Measurements from ENCODE around the gene NDUFA5.
"Not testable (repeated sequence)": the region's sequence is repeated elsewhere in the genome, so short reads cannot be mapped to it uniquely, and the experiment has no call there.

The NDUFA5 gene

GRCh38 chr7:123555484-123555883 is 2.1 kb downstream of the NDUFA5 start:
- no peak for DNase-seq

- DNase-seq = no peak
These were observed 4.5 kb downstream of the NDUFA5 start for GRCh38 chr7:123553159-123553558.

GRCh38 chr7:123552641-123553040 is 5.0 kb downstream of the NDUFA5 start:
- DNase-seq = no peak

GRCh38 chr7:123552134-123552533 is 5.5 kb downstream of the NDUFA5 start:
- not testable (repeated sequence) for DNase-seq

GRCh38 chr7:123548406-123548805 is 9.2 kb downstream of the NDUFA5 start:
- no peak for DNase-seq

GRCh38 chr7:123539871-123540270 is 17.7 kb downstream of the NDUFA5 start:
- DNase-seq = no peak

- DNase-seq = no peak
These were observed 18.7 kb downstream of the NDUFA5 start for GRCh38 chr7:123538897-123539296.

GRCh38 chr7:123538189-123538714 is 19.4 kb downstream of the NDUFA5 start:
- DNase-seq = no peak

- peak in 1 of 2 donors; percentile 58 for DNase-seq
These were observed 20.5 kb downstream of the NDUFA5 start for GRCh38 chr7:123537026-123537642.

GRCh38 chr7:123535517-123535916 is 22.1 kb downstream of the NDUFA5 start:
- DNase-seq = no peak

GRCh38 chr7:123534383-123535260 is 23.0 kb downstream of the NDUFA5 start, which contains the start of gene IQUB:
Gene IQUB, minus strand, starts transcription at chr7:123534595. Its CDS starts 22,255 bp downstream, at chr7:123512340.
- peak; percentile 96 for DNase-seq

GRCh38 chr7:123533929-123534382 is 23.7 kb downstream of the NDUFA5 start:
- DNase-seq = peak in 1 of 2 donors; percentile 47

- DNase-seq = no peak
These were observed 24.1 kb downstream of the NDUFA5 start for GRCh38 chr7:123533553-123533917.

GRCh38 chr7:123532788-123533552 is 24.6 kb downstream of the NDUFA5 start:
- DNase-seq = peak; percentile 29 to 60

- DNase-seq = not testable (repeated sequence)
These were observed 25.3 kb downstream of the NDUFA5 start for GRCh38 chr7:123532343-123532742.

- not testable (repeated sequence) for DNase-seq
These were observed 27.5 kb downstream of the NDUFA5 start for GRCh38 chr7:123530035-123530591.

- no peak for DNase-seq
These were observed 29.4 kb downstream of the NDUFA5 start for GRCh38 chr7:123528265-123528664.

- not testable (repeated sequence) for DNase-seq
These were observed 29.8 kb downstream of the NDUFA5 start for GRCh38 chr7:123527712-123528225.

GRCh38 chr7:123526533-123526932 is 31.1 kb downstream of the NDUFA5 start:
- DNase-seq = not testable (repeated sequence)

- DNase-seq = no peak
These were observed 35.6 kb downstream of the NDUFA5 start for GRCh38 chr7:123522066-123522465.

GRCh38 chr7:123505221-123505620 is 52.4 kb downstream of the NDUFA5 start:
- DNase-seq = no peak

- no peak for DNase-seq
These were observed 55.4 kb downstream of the NDUFA5 start for GRCh38 chr7:123502201-123502600.

All from CD4-positive, alpha-beta T cell treated with Interleukin-4 for 1 hour (primary cell).